HEK293 (cell line): ENCODE measurements around the gene XCL1.

Experiments used
- BCL11B ChIP-seq: fragments of 450-650 bp; formaldehyde crosslinking; IDR thresholded peaks from 2 replicates; pipeline ENCODE4 v1.5.1; 2016; ENCODE audit warnings: low read depth, missing biosample characterization, missing genetic modification characterization
- FEZF1 ChIP-seq: fragments of 450-650 bp; formaldehyde crosslinking; IDR thresholded peaks from 2 replicates; pipeline ENCODE4 v1.5.1; 2016; ENCODE audit warnings: missing biosample characterization, missing genetic modification characterization
- GLI2 ChIP-seq: fragments of 450-650 bp; formaldehyde crosslinking; IDR thresholded peaks from 2 replicates; pipeline ENCODE4; 2017; ENCODE audit warnings: missing biosample characterization, missing genetic modification characterization, low read depth, borderline replicate concordance
- HOXA7 ChIP-seq: sonication (generic); formaldehyde crosslinking; IDR thresholded peaks from 2 replicates; pipeline ENCODE4 v1.8.1; 2022; ENCODE audit warnings: missing genetic modification reagents, borderline replicate concordance
- KLF1 ChIP-seq: fragments of 450-650 bp; formaldehyde crosslinking; IDR thresholded peaks from 2 replicates; pipeline ENCODE4 v1.5.1; 2016; ENCODE audit warnings: missing biosample characterization, missing genetic modification characterization
- SCRT1 ChIP-seq: fragments of 450-650 bp; formaldehyde crosslinking; IDR thresholded peaks from 2 replicates; pipeline ENCODE4 v1.5.1; 2016; ENCODE audit warnings: missing biosample characterization, missing genetic modification characterization, borderline replicate concordance
- SETDB1 ChIP-seq: IDR thresholded peaks from one replicate; pipeline ENCODE4 v1.6.1; 2017; ENCODE audit warnings: mild to moderate bottlenecking, low read length, moderate library complexity, mixed read lengths; ENCODE audit not compliant: insufficient read length
- YY1 ChIP-seq: fragments of 450-650 bp; formaldehyde crosslinking; IDR thresholded peaks from 2 replicates; pipeline ENCODE4 v1.5.1; 2018; ENCODE audit warnings: missing biosample characterization, missing genetic modification characterization
- YY2 ChIP-seq: fragments of 450-650 bp; formaldehyde crosslinking; IDR thresholded peaks from 2 replicates; pipeline ENCODE4 v1.5.1; 2016; ENCODE audit warnings: missing biosample characterization, missing genetic modification characterization
- ZBTB8A ChIP-seq: fragments of 450-650 bp; formaldehyde crosslinking; IDR thresholded peaks from 2 replicates; pipeline ENCODE4 v1.5.1; 2016; ENCODE audit warnings: missing biosample characterization, missing genetic modification characterization
- ZNF121 ChIP-seq: fragments of 450-650 bp; formaldehyde crosslinking; IDR thresholded peaks from 2 replicates; pipeline ENCODE4 v1.5.1; 2016; ENCODE audit warnings: missing biosample characterization, missing genetic modification characterization
- ZNF248 ChIP-seq: fragments of 450-650 bp; formaldehyde crosslinking; IDR thresholded peaks from 2 replicates; pipeline ENCODE4 v1.5.1; 2017; ENCODE audit warnings: missing biosample characterization, missing genetic modification characterization
- ZNF266 ChIP-seq: fragments of 450-650 bp; formaldehyde crosslinking; IDR thresholded peaks from 2 replicates; pipeline ENCODE4 v1.5.1; 2016; ENCODE audit warnings: missing biosample characterization, missing genetic modification characterization, low read depth
- ZNF404 ChIP-seq: fragments of 450-650 bp; formaldehyde crosslinking; IDR thresholded peaks from 2 replicates; pipeline ENCODE4 v1.5.1; 2017; ENCODE audit warnings: missing biosample characterization, missing genetic modification characterization
- ZNF596 ChIP-seq: fragments of 450-650 bp; IDR thresholded peaks from 2 replicates; pipeline ENCODE4 v1.5.0; 2018; ENCODE audit warnings: missing biosample characterization, mild to moderate bottlenecking, missing genetic modification characterization, moderate library complexity
- ZNF658 ChIP-seq: fragments of 450-650 bp; formaldehyde crosslinking; IDR thresholded peaks from 2 replicates; pipeline ENCODE4; 2016; ENCODE audit warnings: missing biosample characterization, missing genetic modification characterization
- ZNF664 ChIP-seq: fragments of 450-650 bp; formaldehyde crosslinking; IDR thresholded peaks from 2 replicates; pipeline ENCODE4 v1.5.1; 2016; ENCODE audit warnings: missing biosample characterization, missing genetic modification characterization
- ZNF677 ChIP-seq: fragments of 450-650 bp; IDR thresholded peaks from 2 replicates; pipeline ENCODE4 v1.5.0; 2018; ENCODE audit warnings: missing biosample characterization, mild to moderate bottlenecking, missing genetic modification characterization, moderate library complexity
- ZSCAN30 ChIP-seq: fragments of 450-650 bp; IDR thresholded peaks from 2 replicates; pipeline ENCODE4 v1.5.1; 2018; ENCODE audit warnings: missing biosample characterization, mild to moderate bottlenecking, missing genetic modification characterization, moderate library complexity
- TF ChIP-seq, protein P1 (sequence below): fragments of 450-650 bp; formaldehyde crosslinking; IDR thresholded peaks from 2 replicates; pipeline ENCODE4 v1.5.1; 2016; ENCODE audit warnings: missing biosample characterization, missing genetic modification characterization, low read depth
- TF ChIP-seq, protein P2 (sequence below): fragments of 450-650 bp; formaldehyde crosslinking; IDR thresholded peaks from 2 replicates; pipeline ENCODE4 v1.5.1; 2016; ENCODE audit warnings: missing biosample characterization, missing genetic modification characterization, borderline replicate concordance
- TF ChIP-seq, protein P3 (sequence below): fragments of 450-650 bp; formaldehyde crosslinking; IDR thresholded peaks from 2 replicates; pipeline ENCODE4 v1.5.1; 2016; ENCODE audit warnings: missing biosample characterization, missing genetic modification characterization
- TF ChIP-seq, protein P4 (sequence below): fragments of 450-650 bp; formaldehyde crosslinking; IDR thresholded peaks from 2 replicates; pipeline ENCODE4 v1.5.1; 2016; ENCODE audit warnings: missing biosample characterization, missing genetic modification characterization
- TF ChIP-seq, protein P5 (sequence below): fragments of 450-650 bp; IDR thresholded peaks from 2 replicates; pipeline ENCODE4 v1.5.1; 2018; ENCODE audit warnings: missing biosample characterization, missing genetic modification characterization

Gene XCL1

DNA sequence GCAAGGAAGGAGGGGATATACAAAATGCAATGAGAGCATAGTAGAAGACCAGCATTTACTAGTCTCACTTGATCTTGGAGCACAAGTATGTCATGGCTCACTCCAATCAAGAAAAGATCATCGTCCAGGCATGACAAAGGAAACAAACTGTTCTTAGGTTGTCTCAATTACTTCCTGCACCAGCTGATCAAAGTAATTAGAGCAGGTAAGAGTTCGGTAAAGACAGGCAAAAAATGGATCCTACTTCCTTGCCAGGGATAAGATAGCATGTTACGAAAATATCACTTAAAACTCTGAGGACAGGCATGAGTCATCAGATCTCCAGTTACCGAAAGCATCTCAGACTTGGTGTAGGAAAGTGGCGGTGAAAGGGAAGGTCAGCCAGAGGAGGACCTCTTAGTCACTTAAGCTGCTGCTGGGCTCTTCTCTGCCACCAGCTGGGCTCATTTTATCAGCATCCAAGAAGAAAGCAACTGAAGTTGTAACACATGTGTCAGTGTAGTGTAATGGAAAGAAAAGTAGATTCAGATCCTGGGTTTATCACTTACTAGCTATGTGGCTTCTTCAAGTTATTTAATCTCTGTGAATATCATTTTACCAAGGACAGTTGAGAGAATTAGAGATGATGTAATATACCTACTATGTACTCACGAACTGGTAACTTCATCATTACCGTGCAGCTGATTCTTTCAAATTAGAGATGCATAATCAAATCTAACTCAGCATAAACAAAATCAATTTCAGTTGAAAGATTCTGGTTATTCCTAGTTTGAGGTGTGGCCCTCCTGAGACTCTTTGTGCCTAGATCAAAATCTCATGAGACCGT, 46.8 kb downstream of the XCL1 start (continued):
- TF ChIP-seq FEZF1 (tag by site-specific recombination) (peak; percentile 86), ZNF658 (tag by site-specific recombination) (no peak), ZNF664 (tag by site-specific recombination) (no peak), ZNF677 (no peak), ZSCAN30 (no peak), ZNF596 (tag by site-specific recombination) (no peak), SETDB1 (no peak), ZNF266 (tag by site-specific recombination) (no peak), ZNF248 (tag by site-specific recombination) (no peak), YY1 (tag by site-specific recombination) (no peak), KLF1 (tag by site-specific recombination) (no peak), ZBTB8A (tag by site-specific recombination) (no peak), YY2 (no peak), BCL11B (tag by site-specific recombination) (no peak), ZNF404 (no peak), HOXA7 (CRISPR knock-in tag) (no peak), ZNF121 (tag by site-specific recombination) (no peak), GLI2 (tag by site-specific recombination) (no peak), SCRT1 (no peak)
- TF ChIP-seq, protein P1, sequence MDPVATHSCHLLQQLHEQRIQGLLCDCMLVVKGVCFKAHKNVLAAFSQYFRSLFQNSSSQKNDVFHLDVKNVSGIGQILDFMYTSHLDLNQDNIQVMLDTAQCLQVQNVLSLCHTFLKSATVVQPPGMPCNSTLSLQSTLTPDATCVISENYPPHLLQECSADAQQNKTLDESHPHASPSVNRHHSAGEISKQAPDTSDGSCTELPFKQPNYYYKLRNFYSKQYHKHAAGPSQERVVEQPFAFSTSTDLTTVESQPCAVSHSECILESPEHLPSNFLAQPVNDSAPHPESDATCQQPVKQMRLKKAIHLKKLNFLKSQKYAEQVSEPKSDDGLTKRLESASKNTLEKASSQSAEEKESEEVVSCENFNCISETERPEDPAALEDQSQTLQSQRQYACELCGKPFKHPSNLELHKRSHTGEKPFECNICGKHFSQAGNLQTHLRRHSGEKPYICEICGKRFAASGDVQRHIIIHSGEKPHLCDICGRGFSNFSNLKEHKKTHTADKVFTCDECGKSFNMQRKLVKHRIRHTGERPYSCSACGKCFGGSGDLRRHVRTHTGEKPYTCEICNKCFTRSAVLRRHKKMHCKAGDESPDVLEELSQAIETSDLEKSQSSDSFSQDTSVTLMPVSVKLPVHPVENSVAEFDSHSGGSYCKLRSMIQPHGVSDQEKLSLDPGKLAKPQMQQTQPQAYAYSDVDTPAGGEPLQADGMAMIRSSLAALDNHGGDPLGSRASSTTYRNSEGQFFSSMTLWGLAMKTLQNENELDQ: no peak
- TF ChIP-seq, protein P2, sequence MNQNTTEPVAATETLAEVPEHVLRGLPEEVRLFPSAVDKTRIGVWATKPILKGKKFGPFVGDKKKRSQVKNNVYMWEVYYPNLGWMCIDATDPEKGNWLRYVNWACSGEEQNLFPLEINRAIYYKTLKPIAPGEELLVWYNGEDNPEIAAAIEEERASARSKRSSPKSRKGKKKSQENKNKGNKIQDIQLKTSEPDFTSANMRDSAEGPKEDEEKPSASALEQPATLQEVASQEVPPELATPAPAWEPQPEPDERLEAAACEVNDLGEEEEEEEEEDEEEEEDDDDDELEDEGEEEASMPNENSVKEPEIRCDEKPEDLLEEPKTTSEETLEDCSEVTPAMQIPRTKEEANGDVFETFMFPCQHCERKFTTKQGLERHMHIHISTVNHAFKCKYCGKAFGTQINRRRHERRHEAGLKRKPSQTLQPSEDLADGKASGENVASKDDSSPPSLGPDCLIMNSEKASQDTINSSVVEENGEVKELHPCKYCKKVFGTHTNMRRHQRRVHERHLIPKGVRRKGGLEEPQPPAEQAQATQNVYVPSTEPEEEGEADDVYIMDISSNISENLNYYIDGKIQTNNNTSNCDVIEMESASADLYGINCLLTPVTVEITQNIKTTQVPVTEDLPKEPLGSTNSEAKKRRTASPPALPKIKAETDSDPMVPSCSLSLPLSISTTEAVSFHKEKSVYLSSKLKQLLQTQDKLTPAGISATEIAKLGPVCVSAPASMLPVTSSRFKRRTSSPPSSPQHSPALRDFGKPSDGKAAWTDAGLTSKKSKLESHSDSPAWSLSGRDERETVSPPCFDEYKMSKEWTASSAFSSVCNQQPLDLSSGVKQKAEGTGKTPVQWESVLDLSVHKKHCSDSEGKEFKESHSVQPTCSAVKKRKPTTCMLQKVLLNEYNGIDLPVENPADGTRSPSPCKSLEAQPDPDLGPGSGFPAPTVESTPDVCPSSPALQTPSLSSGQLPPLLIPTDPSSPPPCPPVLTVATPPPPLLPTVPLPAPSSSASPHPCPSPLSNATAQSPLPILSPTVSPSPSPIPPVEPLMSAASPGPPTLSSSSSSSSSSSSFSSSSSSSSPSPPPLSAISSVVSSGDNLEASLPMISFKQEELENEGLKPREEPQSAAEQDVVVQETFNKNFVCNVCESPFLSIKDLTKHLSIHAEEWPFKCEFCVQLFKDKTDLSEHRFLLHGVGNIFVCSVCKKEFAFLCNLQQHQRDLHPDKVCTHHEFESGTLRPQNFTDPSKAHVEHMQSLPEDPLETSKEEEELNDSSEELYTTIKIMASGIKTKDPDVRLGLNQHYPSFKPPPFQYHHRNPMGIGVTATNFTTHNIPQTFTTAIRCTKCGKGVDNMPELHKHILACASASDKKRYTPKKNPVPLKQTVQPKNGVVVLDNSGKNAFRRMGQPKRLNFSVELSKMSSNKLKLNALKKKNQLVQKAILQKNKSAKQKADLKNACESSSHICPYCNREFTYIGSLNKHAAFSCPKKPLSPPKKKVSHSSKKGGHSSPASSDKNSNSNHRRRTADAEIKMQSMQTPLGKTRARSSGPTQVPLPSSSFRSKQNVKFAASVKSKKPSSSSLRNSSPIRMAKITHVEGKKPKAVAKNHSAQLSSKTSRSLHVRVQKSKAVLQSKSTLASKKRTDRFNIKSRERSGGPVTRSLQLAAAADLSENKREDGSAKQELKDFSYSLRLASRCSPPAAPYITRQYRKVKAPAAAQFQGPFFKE (tag by site-specific recombination): no peak
- TF ChIP-seq, protein P3, sequence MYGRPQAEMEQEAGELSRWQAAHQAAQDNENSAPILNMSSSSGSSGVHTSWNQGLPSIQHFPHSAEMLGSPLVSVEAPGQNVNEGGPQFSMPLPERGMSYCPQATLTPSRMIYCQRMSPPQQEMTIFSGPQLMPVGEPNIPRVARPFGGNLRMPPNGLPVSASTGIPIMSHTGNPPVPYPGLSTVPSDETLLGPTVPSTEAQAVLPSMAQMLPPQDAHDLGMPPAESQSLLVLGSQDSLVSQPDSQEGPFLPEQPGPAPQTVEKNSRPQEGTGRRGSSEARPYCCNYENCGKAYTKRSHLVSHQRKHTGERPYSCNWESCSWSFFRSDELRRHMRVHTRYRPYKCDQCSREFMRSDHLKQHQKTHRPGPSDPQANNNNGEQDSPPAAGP: no peak; the same call in 1 of the 2 replicates
- TF ChIP-seq, protein P4, sequence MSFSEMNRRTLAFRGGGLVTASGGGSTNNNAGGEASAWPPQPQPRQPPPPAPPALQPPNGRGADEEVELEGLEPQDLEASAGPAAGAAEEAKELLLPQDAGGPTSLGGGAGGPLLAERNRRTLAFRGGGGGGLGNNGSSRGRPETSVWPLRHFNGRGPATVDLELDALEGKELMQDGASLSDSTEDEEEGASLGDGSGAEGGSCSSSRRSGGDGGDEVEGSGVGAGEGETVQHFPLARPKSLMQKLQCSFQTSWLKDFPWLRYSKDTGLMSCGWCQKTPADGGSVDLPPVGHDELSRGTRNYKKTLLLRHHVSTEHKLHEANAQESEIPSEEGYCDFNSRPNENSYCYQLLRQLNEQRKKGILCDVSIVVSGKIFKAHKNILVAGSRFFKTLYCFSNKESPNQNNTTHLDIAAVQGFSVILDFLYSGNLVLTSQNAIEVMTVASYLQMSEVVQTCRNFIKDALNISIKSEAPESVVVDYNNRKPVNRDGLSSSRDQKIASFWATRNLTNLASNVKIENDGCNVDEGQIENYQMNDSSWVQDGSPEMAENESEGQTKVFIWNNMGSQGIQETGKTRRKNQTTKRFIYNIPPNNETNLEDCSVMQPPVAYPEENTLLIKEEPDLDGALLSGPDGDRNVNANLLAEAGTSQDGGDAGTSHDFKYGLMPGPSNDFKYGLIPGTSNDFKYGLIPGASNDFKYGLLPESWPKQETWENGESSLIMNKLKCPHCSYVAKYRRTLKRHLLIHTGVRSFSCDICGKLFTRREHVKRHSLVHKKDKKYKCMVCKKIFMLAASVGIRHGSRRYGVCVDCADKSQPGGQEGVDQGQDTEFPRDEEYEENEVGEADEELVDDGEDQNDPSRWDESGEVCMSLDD (tag by site-specific recombination): no peak
- TF ChIP-seq, protein P5, sequence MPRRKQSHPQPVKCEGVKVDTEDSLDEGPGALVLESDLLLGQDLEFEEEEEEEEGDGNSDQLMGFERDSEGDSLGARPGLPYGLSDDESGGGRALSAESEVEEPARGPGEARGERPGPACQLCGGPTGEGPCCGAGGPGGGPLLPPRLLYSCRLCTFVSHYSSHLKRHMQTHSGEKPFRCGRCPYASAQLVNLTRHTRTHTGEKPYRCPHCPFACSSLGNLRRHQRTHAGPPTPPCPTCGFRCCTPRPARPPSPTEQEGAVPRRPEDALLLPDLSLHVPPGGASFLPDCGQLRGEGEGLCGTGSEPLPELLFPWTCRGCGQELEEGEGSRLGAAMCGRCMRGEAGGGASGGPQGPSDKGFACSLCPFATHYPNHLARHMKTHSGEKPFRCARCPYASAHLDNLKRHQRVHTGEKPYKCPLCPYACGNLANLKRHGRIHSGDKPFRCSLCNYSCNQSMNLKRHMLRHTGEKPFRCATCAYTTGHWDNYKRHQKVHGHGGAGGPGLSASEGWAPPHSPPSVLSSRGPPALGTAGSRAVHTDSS (tag by site-specific recombination): no peak
